Uterus (tissue), 4 donors: ENCODE data around the gene LARGE2. TPM values are rescaled to one million over a fixed set of nuclear protein-coding genes. Genes with fewer than 3 reads are reported as not detected.

Experiments used
- DNase-seq, 2 donors: peaks; one replicate each; pipeline ENCODE4 v3.0.0-alpha.2; 2019 to 2020
- H3K27ac ChIP-seq, 2 donors: fragments of 200-600 bp; sonication (generic); 1 replicate in 1 of 2; 2 replicates in 1 of 2; pipeline ENCODE4 v1.5.1; 2016 to 2018
- H3K27me3 ChIP-seq, 2 donors: fragments of 200-600 bp; sonication (generic); one replicate each; pipeline ENCODE4 v1.5.1; 2018 to 2019; ENCODE audit warnings: control low read depth in 1 of 2
- H3K36me3 ChIP-seq, 2 donors: fragments of 200-600 bp; sonication (generic); one replicate each; pipeline ENCODE4 v1.5.1; 2019; ENCODE audit warnings: control low read depth in 1 of 2
- H3K4me1 ChIP-seq, 2 donors: fragments of 200-600 bp; sonication (generic); one replicate each; pipeline ENCODE4 v1.5.1; 2018 to 2019; ENCODE audit warnings: control low read depth in 1 of 2
- H3K4me3 ChIP-seq, 2 donors: fragments of 200-600 bp; sonication (generic); 1 replicate in 1 of 2; 2 replicates in 1 of 2; pipeline ENCODE4 v1.5.1; 2018 to 2019; ENCODE audit warnings: mild to moderate bottlenecking in 1 of 2
- H3K9me3 ChIP-seq, 2 donors: fragments of 200-600 bp; sonication (generic); one replicate each; pipeline ENCODE4 v1.5.1; 2019; ENCODE audit warnings: control low read depth in 1 of 2
- POLR2A ChIP-seq, 2 donors: fragments of 450-650 bp; IDR thresholded peaks; one replicate each; pipeline ENCODE4 v1.6.1; 2016; ENCODE audit warnings: antibody characterized with exemption in 2 of 2, mild to moderate bottlenecking in 1 of 2, moderate library complexity in 1 of 2
- intact Hi-C: fragments of 100-400 bp; cut with DNase I; formaldehyde crosslinking; loops from one replicate; pipeline ENCODE4 v1.15.1; 2023; ENCODE audit warnings: low total_unique reads
- total RNA-seq, 4 donors: library from RNA; depleted of rRNA in 3 of 4; stranded (reverse); fragments of >200 nt in 3 of 4; gene quantifications; one replicate each; pipeline versions ENCODE4 v1.1.0 to v1.2.4, GENCODE V29; 2014 to 2023
- TF ChIP-seq, protein P1 (sequence below), 4 experiments: fragments of 200-600 bp in 2 of 4; fragments of 450-650 bp in 2 of 4; sonication (generic) in 2 of 4; IDR thresholded peaks; one replicate each; pipeline ENCODE4 v1.5.1; 2016 to 2019; ENCODE audit warnings: antibody characterized with exemption in 4 of 4, mild to moderate bottlenecking in 2 of 4, moderate library complexity in 1 of 4
- donor health status: DM: yes; HTN: yes; CAD: no.

Gene LARGE2
- total RNA-seq, 4 donors from 2014 or later = 0.64 to 4.4 (median 2.4) TPM; not detected in 1

DNA sequence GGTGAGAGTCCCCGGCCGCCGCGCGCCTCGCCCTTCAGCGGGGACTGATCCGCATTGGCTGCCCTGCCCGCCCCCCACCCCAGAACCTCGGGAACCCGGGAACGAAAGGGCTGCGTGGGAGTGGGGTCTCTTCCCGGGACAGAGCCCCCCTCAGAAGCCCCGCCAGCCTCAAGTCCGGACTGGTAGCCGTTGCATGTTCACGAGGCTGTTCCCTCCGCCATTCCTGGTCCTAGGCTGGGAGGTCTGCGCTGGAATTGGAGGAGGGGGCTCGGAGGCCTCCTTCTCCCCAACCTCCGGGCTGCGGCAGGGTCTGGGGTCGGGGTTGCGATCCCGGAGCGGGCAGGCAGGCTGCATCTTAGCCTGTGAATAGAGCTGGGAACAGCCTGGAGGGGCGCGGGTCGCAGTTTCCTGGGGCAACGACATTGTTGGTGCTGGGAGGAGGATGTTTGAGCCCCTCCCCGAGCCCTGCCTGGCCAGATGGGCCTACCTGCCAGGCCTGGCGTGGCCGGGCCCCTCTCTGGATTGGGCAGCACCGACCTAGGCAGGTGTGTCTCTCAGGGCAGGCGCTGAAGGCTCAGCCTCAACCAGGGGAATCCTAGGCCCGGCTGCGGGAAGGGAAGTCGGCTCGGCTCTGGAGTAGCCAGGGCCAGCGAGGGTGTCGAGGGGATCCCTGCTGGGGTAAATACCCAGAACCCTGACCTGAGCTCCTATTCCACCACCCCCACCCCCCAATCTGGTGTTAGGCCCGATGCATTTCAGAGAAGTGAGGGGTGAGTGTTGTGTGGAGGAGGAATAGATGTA is 36.3 kb upstream of the LARGE2 start:
- H3K27me3 ChIP-seq = no peaks in the 10 kb centered on the region
- TF ChIP-seq, protein P1, sequence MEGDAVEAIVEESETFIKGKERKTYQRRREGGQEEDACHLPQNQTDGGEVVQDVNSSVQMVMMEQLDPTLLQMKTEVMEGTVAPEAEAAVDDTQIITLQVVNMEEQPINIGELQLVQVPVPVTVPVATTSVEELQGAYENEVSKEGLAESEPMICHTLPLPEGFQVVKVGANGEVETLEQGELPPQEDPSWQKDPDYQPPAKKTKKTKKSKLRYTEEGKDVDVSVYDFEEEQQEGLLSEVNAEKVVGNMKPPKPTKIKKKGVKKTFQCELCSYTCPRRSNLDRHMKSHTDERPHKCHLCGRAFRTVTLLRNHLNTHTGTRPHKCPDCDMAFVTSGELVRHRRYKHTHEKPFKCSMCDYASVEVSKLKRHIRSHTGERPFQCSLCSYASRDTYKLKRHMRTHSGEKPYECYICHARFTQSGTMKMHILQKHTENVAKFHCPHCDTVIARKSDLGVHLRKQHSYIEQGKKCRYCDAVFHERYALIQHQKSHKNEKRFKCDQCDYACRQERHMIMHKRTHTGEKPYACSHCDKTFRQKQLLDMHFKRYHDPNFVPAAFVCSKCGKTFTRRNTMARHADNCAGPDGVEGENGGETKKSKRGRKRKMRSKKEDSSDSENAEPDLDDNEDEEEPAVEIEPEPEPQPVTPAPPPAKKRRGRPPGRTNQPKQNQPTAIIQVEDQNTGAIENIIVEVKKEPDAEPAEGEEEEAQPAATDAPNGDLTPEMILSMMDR (IDR thresholded peaks at IDR 0.05) = no peak
- TF ChIP-seq POLR2A (IDR thresholded peaks at IDR 0.05) = no peak
- intact Hi-C loops = no loop called here

DNA sequence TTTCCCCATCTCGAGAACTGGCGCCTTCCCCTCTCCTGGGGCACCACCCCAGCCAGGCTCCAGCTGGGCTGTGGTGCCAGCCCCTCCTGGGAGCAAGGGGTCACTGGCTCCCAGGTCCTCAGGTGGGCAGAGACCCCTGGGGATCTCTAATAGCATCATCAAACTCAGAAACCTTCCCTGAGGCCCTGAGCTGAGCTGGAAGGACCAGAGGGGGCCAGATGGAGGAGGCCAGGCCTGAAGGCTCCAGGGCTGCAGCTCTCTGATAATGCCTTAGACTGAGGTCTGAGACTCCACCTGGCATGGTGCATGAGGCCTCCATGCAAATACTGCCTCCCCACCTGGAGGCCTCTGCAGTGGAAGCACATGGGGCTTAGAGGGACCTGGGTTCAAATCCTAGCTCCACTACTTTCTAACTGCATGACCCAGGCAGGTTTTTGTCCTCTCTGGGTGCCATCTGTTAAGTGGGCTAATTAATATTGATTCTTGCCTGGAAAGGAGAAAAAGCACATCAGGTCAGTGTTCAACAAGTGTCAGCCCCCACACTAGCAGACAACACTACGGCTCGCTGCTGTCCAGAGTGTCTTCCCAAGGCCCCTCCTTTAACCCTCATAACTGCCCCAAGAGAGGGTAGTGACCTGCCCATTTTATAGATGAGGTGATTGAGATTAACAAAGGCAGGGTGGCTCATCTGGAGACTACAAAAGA is 35.5 kb upstream of the LARGE2 start:
- Histone ChIP-seq H3K27ac (no peak overlapping the region), H3K4me1 (peaks cover 0 to 7% of the 10 kb centered on the region in 2 donors), H3K4me3 (no peak overlapping the region), H3K27me3 (no peaks in the 10 kb centered on the region), H3K9me3 (no peaks in the 10 kb centered on the region), H3K36me3 (no peaks in the 10 kb centered on the region)
- intact Hi-C loops = no loop called here
- TF ChIP-seq, protein P1 (IDR thresholded peaks at IDR 0.05) = no peak
- TF ChIP-seq POLR2A (IDR thresholded peaks at IDR 0.05) = no peak
- DNase-seq = no peak

More for the DNA sequence above, 36.3 kb upstream of the LARGE2 start:
- Histone ChIP-seq H3K27ac (no peak overlapping the region), H3K9me3 (no peaks in the 10 kb centered on the region), H3K4me3 (peak overlapping the region; percentile 5 to 37), H3K36me3 (no peaks in the 10 kb centered on the region), H3K4me1 (peaks cover 0 to 7% of the 10 kb centered on the region in 2 donors)
- no peak for DNase-seq

DNA sequence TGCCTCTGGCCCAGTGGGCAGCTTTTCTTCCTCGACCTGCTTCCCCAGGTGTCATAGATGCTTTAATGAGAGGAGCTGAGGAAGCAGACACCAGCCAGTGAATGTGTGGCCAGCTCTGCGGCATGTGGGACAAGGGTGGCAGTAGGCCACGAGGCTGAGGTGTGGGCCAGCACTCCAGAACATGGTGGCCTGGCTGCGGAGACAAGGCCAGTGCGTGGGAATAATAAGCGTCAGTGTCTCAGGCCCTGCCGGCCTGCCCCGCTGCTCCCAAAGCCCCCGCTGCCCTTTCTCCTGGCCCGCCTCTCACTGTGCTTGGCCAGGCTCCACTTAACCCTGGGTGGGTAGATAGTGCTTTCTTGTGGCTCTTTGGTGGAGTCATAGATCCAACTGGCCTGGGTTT is 34.9 kb upstream of the LARGE2 start:
- no peak for TF ChIP-seq POLR2A (IDR thresholded peaks at IDR 0.05)
- TF ChIP-seq, protein P1 (IDR thresholded peaks at IDR 0.05) = no peak
- Histone ChIP-seq H3K4me1 (peaks cover 0 to 7% of the 10 kb centered on the region in 2 donors), H3K36me3 (no peaks in the 10 kb centered on the region), H3K9me3 (no peaks in the 10 kb centered on the region), H3K27ac (no peak overlapping the region), H3K27me3 (no peaks in the 10 kb centered on the region), H3K4me3 (no peak overlapping the region)
- intact Hi-C loops = no loop called here
- no peak for DNase-seq

DNA sequence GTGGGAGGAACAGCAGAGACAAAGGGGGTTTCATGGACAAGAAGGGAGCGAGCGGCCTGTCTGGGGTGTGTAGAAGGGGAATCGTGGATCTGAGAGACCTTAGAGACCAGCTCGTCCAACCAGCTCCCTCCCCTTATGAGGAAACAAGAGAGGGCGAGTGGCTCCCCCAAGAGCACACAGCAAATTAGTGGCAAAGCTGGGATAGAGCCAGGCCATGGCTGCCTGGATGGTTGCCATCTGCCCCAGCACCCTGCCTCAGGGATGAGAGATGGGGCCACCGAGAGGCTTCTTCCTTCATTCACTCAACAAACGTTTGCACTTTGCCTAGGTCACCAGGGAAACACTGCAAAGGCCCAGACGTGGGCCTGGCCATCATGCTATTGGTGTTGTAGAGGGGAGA is 32.9 kb upstream of the LARGE2 start:
- intact Hi-C loops = no loop called here
- DNase-seq = no peak
- Histone ChIP-seq H3K4me1 (peaks cover 0 to 7% of the 10 kb centered on the region in 2 donors), H3K4me3 (no peak overlapping the region), H3K9me3 (no peaks in the 10 kb centered on the region), H3K36me3 (no peaks in the 10 kb centered on the region), H3K27me3 (no peaks in the 10 kb centered on the region), H3K27ac (no peak overlapping the region)
- TF ChIP-seq, protein P1 (IDR thresholded peaks at IDR 0.05) = no peak
- no peak for TF ChIP-seq POLR2A (IDR thresholded peaks at IDR 0.05)

DNA sequence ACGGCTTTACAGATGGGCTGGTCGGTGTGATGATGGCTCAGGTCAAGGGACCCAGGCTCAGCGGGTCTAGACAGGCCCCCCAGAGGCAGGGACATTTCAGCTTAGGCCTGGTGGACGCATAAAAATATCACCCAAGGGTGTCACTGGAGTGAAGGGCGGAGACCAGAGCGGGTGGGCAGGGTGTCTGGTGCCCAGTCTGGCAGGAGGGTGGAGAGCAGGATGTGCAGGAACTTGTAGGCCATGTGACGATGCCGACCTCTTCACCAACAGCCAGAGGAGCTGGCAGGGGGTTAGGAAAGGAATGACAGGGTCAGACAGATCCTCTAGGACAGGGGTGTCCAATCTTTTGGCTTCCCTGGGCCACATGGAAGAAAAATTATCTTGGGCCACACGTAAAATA is 32.5 kb upstream of the LARGE2 start:
- Histone ChIP-seq H3K27ac (no peak overlapping the region), H3K4me1 (peaks cover 0 to 7% of the 10 kb centered on the region in 2 donors), H3K27me3 (no peaks in the 10 kb centered on the region), H3K4me3 (no peak overlapping the region), H3K9me3 (no peaks in the 10 kb centered on the region), H3K36me3 (no peaks in the 10 kb centered on the region)
- TF ChIP-seq POLR2A (IDR thresholded peaks at IDR 0.05) = no peak
- TF ChIP-seq, protein P1 (IDR thresholded peaks at IDR 0.05) = no peak
- intact Hi-C loops = no loop called here
- DNase-seq = no peak
